Omental fat pad (tissue), 4 donors: ENCODE data around the gene WDR54. TPM values are rescaled to one million over a fixed set of nuclear protein-coding genes. Genes with fewer than 3 reads are reported as not detected.
"Not testable (repeated sequence)": the region's sequence is repeated elsewhere in the genome, so short reads cannot be mapped to it uniquely, and the experiment has no call there.

Source experiments
- ATAC-seq: fragments of 150-250 bp; one replicate; pipeline ENCODE4 v1.9.1; 2016; ENCODE audit warnings: mild to moderate bottlenecking, moderate library complexity; ENCODE audit not compliant: low FRiP score
- DNase-seq: peaks from one replicate; pipeline ENCODE4 v3.0.0-alpha.2; 2019; ENCODE audit warnings: low spot score
- CTCF ChIP-seq, 3 donors: fragments of 450-650 bp; IDR thresholded peaks; one replicate each; pipeline ENCODE4 v1.5.1; 2016 to 2017; ENCODE audit warnings: antibody characterized with exemption in 3 of 3, mild to moderate bottlenecking in 3 of 3, moderate library complexity in 2 of 3
- total RNA-seq, 4 donors: library from RNA; depleted of rRNA; stranded (reverse); fragments of >200 nt; gene quantifications; one replicate each; pipeline ENCODE4 v1.1.0, GENCODE V29; 2016

WDR54 gene
- total RNA-seq, 4 donors from 2014 or later: 3.0 to 10.5 (median 6.1) TPM

- no peak for TF ChIP-seq CTCF (IDR thresholded peaks at IDR 0.05)
- DNase-seq (no peak), ATAC-seq (peak; percentile 45)
Observed at GRCh38 chr2:74457549-74458131, 36.1 kb downstream of the WDR54 start.

- DNase-seq (peak; percentile 99), ATAC-seq (peak; percentile 98)
- TF ChIP-seq CTCF (IDR thresholded peaks at IDR 0.05): no peak
Observed at GRCh38 chr2:74458132-74458937, 36.8 kb downstream of the WDR54 start, which contains the start of gene WBP1. Gene WBP1 (plus strand): TSS chr2:74458438. CDS start chr2:74458603, 165 bp downstream.

GRCh38 chr2:74458938-74459363 is 37.4 kb downstream of the WDR54 start:
- ATAC-seq (no peak), DNase-seq (no peak)
- no peak for TF ChIP-seq CTCF (IDR thresholded peaks at IDR 0.05)

GRCh38 chr2:74459503-74460118 is 38.1 kb downstream of the WDR54 start:
- not testable (repeated sequence) for ATAC-seq, DNase-seq

- not testable (repeated sequence) for ATAC-seq, DNase-seq
Observed at GRCh38 chr2:74460187-74460586, 38.7 kb downstream of the WDR54 start.

- ATAC-seq (no peak), DNase-seq (no peak)
- no peak for TF ChIP-seq CTCF (IDR thresholded peaks at IDR 0.05)
Observed at GRCh38 chr2:74461187-74462053, 39.9 kb downstream of the WDR54 start.

GRCh38 chr2:74462054-74462785 is 40.7 kb downstream of the WDR54 start:
- no peak for TF ChIP-seq CTCF (IDR thresholded peaks at IDR 0.05)
- ATAC-seq (no peak), DNase-seq (no peak)
